Transverse colon (tissue), 4 donors: Measurements from ENCODE around the gene SLC2A9. TPM values are rescaled to one million over a fixed set of nuclear protein-coding genes. Genes with fewer than 3 reads are reported as not detected.

Experiments
- DNase-seq: peaks from one replicate; pipeline ENCODE4 v3.0.0-alpha.2; 2019
- H3K27ac ChIP-seq, 4 donors: fragments of 200-600 bp; sonication (generic); 2 replicates each; pipeline ENCODE4 v1.5.1; 2016 to 2018; ENCODE audit warnings: inconsistent platforms in 4 of 4
- H3K27me3 ChIP-seq: fragments of 200-600 bp; sonication (generic); 2 replicates; pipeline ENCODE4 v1.5.1; 2017; ENCODE audit warnings: inconsistent platforms
- H3K36me3 ChIP-seq, 4 donors: fragments of 200-600 bp; sonication (generic); 2 replicates each; pipeline ENCODE4 v1.5.1; 2017 to 2019; ENCODE audit warnings: inconsistent platforms in 4 of 4
- H3K4me1 ChIP-seq, 4 donors: fragments of 200-600 bp; sonication (generic); 2 replicates each; pipeline ENCODE4 v1.5.1; 2017 to 2020; ENCODE audit warnings: inconsistent platforms in 4 of 4
- H3K4me3 ChIP-seq, 4 donors: fragments of 200-600 bp; sonication (generic); 1 replicate in 1 of 4; 2 replicates in 3 of 4; pipeline versions ENCODE4 v1.5.1 to v1.6.1; 2017 to 2019; ENCODE audit warnings: inconsistent platforms in 4 of 4
- H3K9me3 ChIP-seq, 2 donors: fragments of 200-600 bp; sonication (generic); 2 replicates each; pipeline ENCODE4 v1.5.1; 2017 to 2019; ENCODE audit warnings: inconsistent platforms in 2 of 2
- EP300 ChIP-seq: sonication (generic); formaldehyde crosslinking; IDR thresholded peaks from one replicate; pipeline ENCODE4 v1.6.1; 2017; ENCODE audit warnings: antibody characterized with exemption, low read depth
- POLR2A ChIP-seq: fragments of 450-650 bp; IDR thresholded peaks from one replicate; pipeline ENCODE4 v1.6.1; 2016; ENCODE audit warnings: antibody characterized with exemption, mild to moderate bottlenecking, moderate library complexity
- POLR2AphosphoS5 ChIP-seq, 3 donors: sonication (generic); formaldehyde crosslinking; IDR thresholded peaks; one replicate each; pipeline ENCODE4 v1.6.1; 2016; ENCODE audit warnings: antibody characterized with exemption in 3 of 3
- WGBS, 2 donors: methylation state at CpG; one replicate each; pipeline ENCODE4 v1.1.5; 2018; ENCODE audit warnings: low coverage in 1 of 2; 5-methylcytosine and 5-hydroxymethylcytosine counted together
- in situ Hi-C, 4 donors: fragments of 200-750 bp; cut with MboI; loops; one replicate each; pipeline versions ENCODE4 v1.15.0 to v1.15.1; 2017; ENCODE audit warnings: low sequenced_read_pairs in 3 of 4, low pct_ligation_motif_present in 1 of 4, low pct_unique_long_range_greater_than_20kb in 1 of 4
- intact Hi-C: fragments of 100-400 bp; cut with DNase I; formaldehyde crosslinking; loops from one replicate; pipeline ENCODE4 v1.15.1; 2023; ENCODE audit warnings: low total_unique reads
- total RNA-seq, 4 donors: library from RNA; depleted of rRNA; stranded (reverse); fragments of >200 nt; gene quantifications; one replicate each; pipeline ENCODE4 v1.1.0, GENCODE V29; 2016
- TF ChIP-seq, protein P1 (sequence below), 5 experiments: fragments of 200-600 bp in 3 of 5; fragments of 450-650 bp in 2 of 5; sonication (generic) in 3 of 5; IDR thresholded peaks; 1 replicate in 2 of 5; 2 replicates in 3 of 5; pipeline ENCODE4 v1.5.1; 2016 to 2017; ENCODE audit warnings: antibody characterized with exemption in 5 of 5, inconsistent platforms in 3 of 5, mild to moderate bottlenecking in 2 of 5, moderate library complexity in 1 of 5

Gene SLC2A9
- total RNA-seq: 1 to 10 TPM in 3 of 4 donors, not detected in 1; 2.2 to 4.0 (median 3.4) TPM

DNA sequence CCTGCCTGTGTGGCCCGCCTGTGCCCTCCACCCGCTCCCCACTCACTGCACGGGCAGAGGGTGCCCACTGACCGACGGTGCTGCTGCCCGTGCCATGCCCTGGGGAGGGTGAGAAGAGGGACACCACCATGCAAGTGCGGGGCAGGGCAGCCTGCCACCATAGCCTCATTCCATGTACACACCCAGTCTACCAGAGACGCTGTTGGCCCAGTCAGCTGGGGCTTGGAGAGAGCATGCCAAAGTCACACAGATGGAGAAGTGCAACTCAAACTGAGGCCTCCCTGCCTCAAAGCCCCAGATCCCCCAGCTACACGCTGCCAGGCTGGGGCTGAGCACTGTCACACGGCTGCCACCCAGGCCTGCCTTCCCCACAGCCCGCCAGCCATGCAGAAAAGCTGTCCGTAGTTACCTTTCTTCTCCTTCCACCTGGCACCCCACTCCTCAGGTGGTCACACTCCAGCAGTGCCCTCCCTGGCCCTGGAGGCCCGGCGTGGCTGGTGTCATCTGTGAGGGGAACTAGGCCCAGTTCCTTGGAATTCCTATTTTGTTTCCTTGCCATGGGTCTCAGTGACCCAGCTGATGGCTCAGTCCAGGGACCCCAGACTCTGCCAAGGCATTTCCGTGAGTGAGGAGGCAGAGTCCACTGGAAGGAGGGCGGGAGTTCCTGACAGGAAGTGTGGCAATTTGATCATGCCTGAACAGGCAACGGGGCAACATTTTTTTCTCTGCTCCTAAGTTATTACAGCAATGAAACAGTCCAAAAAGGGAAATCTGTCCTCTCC, at the start of gene SLC2A9:
Gene SLC2A9 (minus strand): TSS at position 627 of the 782 bp plus-strand sequence. CDS start 68 bp downstream, at position 559.
- intact Hi-C loops: no loop called here
- peak within 1 kb of the TSS; percentile 25 to 89 (median 58) for H3K27ac ChIP-seq

DNA sequence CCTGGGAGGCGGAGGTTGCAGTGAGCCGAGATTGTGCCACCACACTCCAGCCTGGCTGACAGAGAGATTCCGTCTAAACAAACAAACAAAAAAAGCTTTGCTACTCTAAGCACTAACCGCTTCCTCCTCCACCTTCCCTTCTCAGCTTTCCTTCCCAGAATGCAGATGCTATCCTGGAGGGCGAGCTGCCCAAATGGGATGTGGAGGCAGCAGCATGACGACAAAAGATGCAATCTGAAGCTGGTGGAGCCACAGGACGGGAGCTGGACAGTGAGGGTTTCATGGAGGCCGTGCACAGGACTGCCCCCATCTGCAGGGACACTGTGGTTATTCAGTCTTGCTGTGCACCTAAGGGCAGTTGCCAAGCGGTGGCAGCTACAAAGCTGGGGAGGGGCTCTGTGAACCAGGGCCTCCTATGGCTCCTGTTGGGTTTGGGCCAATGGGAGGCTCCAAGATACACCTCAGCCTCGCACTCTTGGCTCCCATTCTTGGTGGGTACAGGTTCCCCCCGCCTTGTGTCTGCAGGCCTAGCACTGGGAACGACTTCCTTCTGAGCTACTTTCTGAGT, 47.9 kb upstream of the SLC2A9 start:
- Histone ChIP-seq H3K27me3 (no peaks in the 10 kb centered on the region), H3K4me3 (no peak overlapping the region), H3K27ac (no peak overlapping the region), H3K9me3 (no peaks in the 10 kb centered on the region), H3K4me1 (peaks cover 0 to 2% (median 0%) of the 10 kb centered on the region in 4 donors), H3K36me3 (peaks cover 0 to 16% (median 8%) of the 10 kb centered on the region in 4 donors)
- intact Hi-C loops (no loop called here), in situ Hi-C loops (no loop called here)
- WGBS, 2 donors: 89 to 93% methylated on average over 3 to 12 of the region's 12 CpGs
- TF ChIP-seq POLR2A (no peak), EP300 (no peak)
- no peak for DNase-seq

More for the DNA sequence above, at the start of gene SLC2A9:
- WGBS, 2 donors: 68% methylated on average over 16 of the region's 17 CpGs; no CpG with 5 or more reads in 1 of the 2 donors
- Histone ChIP-seq H3K36me3 (no peaks in the 10 kb centered on the region), H3K9me3 (no peaks in the 10 kb centered on the region), H3K4me1 (peaks cover 5 to 33% (median 12%) of the 10 kb centered on the region in 4 donors), H3K4me3 (no peak within 1 kb of the TSS), H3K27me3 (no peaks in the 10 kb centered on the region)
- in situ Hi-C loops: no loop called here
- DNase-seq: peak; percentile 33
- TF ChIP-seq POLR2AphosphoS5 (IDR thresholded peaks at IDR 0.05) (no peak), POLR2A (no peak)

DNA sequence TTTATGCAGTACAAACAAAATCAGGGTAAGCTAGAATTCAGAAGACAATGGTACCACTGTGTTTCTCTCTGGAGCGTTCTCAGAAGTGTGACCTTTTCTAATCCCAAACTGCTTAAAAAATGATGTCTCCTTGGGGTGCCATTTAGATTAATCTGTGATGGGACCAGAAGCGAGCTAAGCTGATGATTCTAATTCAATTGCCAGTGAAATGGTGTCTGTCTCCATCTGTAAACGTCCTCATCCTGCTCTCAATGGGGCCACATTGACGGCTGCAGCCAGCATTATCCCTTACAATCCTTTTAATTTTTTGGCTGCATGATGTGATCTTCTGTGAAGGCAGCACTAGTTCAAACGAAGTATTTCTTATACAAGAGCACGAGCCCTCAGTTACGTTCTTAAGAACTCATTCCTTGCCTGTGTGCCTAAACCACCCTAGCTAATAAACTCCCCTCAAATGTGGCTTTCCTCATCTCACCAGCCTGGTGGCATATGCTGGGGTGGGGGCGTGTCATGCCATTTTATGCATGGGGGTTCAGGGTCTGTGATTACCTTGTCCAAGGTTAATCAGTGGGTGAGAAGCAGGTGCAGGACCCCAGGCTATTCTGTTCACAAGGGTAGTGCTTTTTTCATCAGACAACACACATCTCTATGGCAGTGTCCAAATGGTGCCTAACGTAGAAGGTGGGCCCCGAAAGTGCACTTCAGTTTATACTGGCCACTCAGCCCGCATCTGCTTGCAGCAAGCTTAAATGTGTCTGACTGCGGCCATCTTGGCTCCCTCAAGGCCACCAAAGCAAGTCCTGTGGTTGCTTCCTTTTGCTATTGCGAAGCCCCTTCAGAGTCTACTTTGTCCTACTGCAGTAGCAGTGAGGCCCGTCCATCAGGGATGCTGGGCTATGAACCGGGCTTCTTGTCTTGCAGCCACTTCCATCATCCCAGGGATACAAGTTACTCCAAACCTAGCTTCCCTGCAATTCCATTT, 45.7 kb upstream of the SLC2A9 start:
- Histone ChIP-seq H3K27me3 (no peaks in the 10 kb centered on the region), H3K9me3 (no peaks in the 10 kb centered on the region), H3K36me3 (peaks cover 0 to 6% (median 0%) of the 10 kb centered on the region in 4 donors), H3K4me1 (peaks cover 0 to 8% (median 4%) of the 10 kb centered on the region in 4 donors), H3K4me3 (no peak overlapping the region), H3K27ac (no peak overlapping the region)
- intact Hi-C loops (no loop called here), in situ Hi-C loops (no loop called here)
- TF ChIP-seq, protein P1, sequence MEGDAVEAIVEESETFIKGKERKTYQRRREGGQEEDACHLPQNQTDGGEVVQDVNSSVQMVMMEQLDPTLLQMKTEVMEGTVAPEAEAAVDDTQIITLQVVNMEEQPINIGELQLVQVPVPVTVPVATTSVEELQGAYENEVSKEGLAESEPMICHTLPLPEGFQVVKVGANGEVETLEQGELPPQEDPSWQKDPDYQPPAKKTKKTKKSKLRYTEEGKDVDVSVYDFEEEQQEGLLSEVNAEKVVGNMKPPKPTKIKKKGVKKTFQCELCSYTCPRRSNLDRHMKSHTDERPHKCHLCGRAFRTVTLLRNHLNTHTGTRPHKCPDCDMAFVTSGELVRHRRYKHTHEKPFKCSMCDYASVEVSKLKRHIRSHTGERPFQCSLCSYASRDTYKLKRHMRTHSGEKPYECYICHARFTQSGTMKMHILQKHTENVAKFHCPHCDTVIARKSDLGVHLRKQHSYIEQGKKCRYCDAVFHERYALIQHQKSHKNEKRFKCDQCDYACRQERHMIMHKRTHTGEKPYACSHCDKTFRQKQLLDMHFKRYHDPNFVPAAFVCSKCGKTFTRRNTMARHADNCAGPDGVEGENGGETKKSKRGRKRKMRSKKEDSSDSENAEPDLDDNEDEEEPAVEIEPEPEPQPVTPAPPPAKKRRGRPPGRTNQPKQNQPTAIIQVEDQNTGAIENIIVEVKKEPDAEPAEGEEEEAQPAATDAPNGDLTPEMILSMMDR (IDR thresholded peaks at IDR 0.05): no peak
- TF ChIP-seq POLR2A (no peak), POLR2AphosphoS5 (IDR thresholded peaks at IDR 0.05) (no peak), EP300 (no peak)
- no peak for DNase-seq
- WGBS, 2 donors: 91 to 95% methylated on average over 7 to 15 of the region's 15 CpGs

DNA sequence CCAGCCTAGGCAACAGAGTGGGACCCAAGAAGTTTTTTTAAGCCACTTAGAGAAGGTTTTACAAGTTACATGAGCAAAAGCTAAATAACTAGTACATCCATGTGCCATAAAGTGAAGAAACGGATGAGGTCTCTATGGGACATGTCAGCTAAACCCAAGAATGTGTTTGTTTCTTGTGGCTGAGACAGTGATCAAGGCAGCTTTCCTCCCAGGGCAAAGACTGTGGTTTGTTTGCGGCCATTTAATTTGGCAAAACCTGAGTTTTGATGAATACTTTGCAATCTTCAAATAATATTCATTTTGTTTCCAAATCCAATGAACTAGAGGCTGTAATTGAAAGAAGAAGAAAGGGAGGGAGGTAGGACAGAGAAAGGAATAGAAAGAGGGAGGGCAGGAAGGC, 44.9 kb upstream of the SLC2A9 start:
- intact Hi-C loops: no loop called here
- no peaks in the 10 kb centered on the region for H3K27me3 ChIP-seq

More for the DNA sequence above, 44.9 kb upstream of the SLC2A9 start:
- in situ Hi-C loops: no loop called here
- Histone ChIP-seq H3K4me1 (peaks cover 0 to 8% (median 4%) of the 10 kb centered on the region in 4 donors), H3K36me3 (peaks cover 0 to 6% (median 0%) of the 10 kb centered on the region in 4 donors), H3K27ac (no peak overlapping the region), H3K4me3 (no peak overlapping the region), H3K9me3 (no peaks in the 10 kb centered on the region)
- DNase-seq: no peak
- no peak for TF ChIP-seq POLR2A
- no peak for TF ChIP-seq EP300
- TF ChIP-seq, protein P1 (IDR thresholded peaks at IDR 0.05): no peak
- no peak for TF ChIP-seq POLR2AphosphoS5 (IDR thresholded peaks at IDR 0.05)
- 69 to 100% methylated on average over 1 to 2 of the region's 2 CpGs for WGBS, 2 donors
